OCI-M1 (cell line): ENCODE data around the gene SCGB3A1.

Experiments
- DNase-seq: peaks from one replicate; lab custom pipeline; 2025; lab: John Stamatoyannopoulos, UW

The SCGB3A1 gene, protein sequence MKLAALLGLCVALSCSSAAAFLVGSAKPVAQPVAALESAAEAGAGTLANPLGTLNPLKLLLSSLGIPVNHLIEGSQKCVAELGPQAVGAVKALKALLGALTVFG

GRCh38 chr5:180591311-180591887, at the start of gene SCGB3A1:
TSS of gene SCGB3A1 (minus strand) at chr5:180591499. CDS start at chr5:180591462, 37 bp downstream.
- no peak for DNase-seq

GRCh38 chr5:180640611-180640860, 49.2 kb upstream of the SCGB3A1 start:
- no peak for DNase-seq

DNA sequence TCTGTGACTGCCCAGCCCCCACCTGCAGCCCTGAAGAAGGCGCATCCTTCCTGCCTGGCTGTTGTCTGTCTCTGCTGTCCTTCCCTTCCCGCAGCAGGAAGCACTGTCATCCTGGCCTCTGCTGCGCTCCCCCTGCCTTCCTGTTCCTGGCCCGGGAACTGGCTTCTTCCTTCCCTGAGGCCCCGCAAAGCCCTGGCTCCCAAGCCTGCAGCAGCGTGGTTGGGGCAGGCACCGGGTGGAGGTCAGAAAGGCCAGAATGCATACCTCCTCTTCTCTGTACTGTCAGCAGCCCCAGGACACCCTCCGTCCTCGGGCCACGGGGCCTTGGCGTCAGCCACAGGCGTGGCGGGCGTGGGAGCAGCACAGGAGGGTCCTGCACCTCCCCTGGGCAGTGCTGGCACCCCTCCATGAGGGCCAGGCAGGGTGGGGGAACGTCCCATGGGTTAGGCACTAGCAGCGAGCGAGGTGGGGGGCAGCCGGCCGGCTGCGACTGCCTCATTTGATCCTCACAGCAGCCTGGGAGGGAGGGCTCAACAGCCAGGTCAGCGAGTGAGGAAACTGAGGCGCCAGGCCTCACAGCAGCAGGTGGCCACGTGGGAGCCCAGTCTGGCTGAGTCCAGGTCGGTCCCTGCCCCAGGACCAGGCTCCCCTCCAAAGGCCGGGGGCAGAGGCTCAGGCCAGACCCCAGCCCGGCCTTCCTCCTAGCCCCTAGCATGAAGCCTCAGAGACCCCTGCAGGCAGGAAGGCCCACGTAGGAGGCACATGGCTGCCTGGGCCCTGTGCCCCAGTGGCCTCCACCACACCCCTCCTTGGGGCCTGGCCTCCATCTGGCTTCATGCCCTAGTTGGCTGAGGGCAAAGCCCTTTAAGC, 48.7 kb upstream of the SCGB3A1 start:
- no peak for DNase-seq

GRCh38 chr5:180639287-180639686, 48.0 kb upstream of the SCGB3A1 start:
- DNase-seq, result no peak

DNA sequence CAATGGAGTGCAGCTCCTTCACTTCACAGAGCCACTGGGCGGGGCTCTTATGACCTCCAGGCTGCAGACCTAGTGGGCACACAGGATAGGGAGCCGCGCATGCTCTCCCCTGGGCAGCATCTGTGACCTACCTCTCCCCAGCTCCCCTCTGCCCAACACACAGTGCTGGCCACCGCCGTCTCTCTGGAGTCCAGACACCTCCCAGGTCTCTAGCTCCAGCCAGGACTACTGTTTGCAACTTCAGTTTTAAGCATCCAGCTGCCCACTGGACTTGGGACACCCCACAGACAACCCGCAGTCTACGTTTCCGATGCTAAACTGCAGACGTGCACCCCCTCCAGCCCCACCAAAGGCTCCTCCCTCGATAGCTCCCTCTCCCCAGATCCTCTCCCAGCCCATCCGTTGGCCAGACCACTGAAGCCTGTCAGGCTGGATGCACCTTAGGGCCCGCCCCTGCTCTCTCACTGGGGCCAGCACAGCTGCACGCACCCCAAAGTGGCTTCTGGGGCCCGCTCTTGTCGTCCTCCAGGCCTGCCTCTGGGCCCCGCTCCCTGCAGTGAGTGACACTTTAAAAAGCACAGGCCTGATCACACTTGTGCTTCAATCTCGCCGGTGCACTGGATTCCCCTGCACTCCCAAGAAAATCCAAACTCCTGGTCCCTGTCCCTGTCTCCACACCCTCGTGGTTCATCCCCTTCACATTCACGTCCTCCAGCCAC, 46.8 kb upstream of the SCGB3A1 start:
- no peak for DNase-seq

- no peak for DNase-seq
Observed at GRCh38 chr5:180636403-180637075, 45.2 kb upstream of the SCGB3A1 start.

GRCh38 chr5:180636016-180636402, 44.7 kb upstream of the SCGB3A1 start:
- DNase-seq, result no peak

GRCh38 chr5:180633283-180634177, 42.2 kb upstream of the SCGB3A1 start:
- DNase-seq, result no peak

- DNase-seq, result no peak
Observed at GRCh38 chr5:180632768-180633167, 41.5 kb upstream of the SCGB3A1 start.

- no peak for DNase-seq
Observed at GRCh38 chr5:180631549-180632383, 40.5 kb upstream of the SCGB3A1 start.

DNA sequence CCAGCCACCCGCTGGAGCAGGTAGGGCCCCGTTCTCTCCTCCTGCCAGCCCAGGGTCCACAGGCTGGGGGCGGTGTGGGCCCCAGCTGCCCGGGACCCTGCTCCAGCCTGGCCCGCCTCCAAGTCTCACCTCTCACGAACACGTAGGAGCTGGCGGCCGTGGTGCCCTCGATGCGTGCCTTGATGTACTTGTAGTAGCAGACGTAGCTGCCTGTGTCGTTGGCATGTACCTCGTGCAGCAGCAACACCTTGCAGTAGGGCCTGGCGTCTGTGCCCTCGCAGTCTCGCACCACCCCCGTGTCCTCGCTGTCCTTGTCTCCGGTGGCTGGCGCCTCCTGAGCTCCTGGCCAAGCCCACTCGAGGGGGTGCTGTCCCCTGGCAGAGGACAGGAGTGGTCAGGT, 39.1 kb upstream of the SCGB3A1 start:
- DNase-seq, result no peak

GRCh38 chr5:180629831-180630382, 38.6 kb upstream of the SCGB3A1 start:
- no peak for DNase-seq

DNA sequence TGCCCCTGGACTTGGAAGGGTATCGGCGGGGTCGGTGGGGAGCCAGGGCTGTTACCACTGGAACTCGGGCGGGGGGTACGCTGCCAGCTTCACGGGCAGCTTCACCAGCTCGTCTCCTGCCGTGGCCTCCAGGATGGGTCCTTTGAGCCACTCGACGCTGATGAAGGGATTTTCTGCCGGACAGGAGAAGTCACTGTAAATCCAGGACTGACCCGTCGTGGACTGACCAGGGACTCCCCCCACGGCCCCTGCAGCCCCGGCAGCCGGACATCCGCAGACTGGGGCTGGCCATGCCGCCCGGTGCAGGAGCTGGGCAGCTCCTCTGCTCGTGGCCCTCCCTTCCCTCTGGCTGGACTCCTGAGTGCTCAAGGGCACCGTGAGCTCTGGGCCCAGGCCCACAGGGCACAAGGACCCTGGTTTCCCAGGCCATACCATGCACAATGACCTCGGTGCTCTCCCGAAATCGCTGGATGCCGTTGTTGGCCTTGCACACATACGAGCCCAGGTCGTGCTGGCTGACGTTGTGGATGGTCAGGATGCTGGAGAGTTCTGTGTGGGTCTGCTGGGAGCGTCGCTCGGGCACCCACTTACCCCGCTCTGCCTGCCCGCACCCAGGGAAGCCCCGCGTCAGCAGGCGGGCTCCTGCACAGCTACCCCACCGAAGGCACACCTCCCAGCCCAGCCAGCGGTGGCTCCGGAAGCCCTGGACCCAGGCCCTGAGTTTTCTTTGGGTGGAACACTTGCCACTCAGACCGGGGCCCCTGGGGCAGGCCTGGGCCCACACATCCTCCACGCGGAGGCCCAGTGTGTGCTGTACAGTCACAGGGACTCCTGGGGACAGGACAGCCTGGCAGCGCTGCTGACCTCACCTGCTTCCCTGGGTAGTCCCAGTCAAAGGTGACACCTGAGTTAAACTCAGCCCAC, 37.8 kb upstream of the SCGB3A1 start:
- DNase-seq, result no peak

GRCh38 chr5:180628211-180628610, 36.9 kb upstream of the SCGB3A1 start:
- no peak for DNase-seq

DNA sequence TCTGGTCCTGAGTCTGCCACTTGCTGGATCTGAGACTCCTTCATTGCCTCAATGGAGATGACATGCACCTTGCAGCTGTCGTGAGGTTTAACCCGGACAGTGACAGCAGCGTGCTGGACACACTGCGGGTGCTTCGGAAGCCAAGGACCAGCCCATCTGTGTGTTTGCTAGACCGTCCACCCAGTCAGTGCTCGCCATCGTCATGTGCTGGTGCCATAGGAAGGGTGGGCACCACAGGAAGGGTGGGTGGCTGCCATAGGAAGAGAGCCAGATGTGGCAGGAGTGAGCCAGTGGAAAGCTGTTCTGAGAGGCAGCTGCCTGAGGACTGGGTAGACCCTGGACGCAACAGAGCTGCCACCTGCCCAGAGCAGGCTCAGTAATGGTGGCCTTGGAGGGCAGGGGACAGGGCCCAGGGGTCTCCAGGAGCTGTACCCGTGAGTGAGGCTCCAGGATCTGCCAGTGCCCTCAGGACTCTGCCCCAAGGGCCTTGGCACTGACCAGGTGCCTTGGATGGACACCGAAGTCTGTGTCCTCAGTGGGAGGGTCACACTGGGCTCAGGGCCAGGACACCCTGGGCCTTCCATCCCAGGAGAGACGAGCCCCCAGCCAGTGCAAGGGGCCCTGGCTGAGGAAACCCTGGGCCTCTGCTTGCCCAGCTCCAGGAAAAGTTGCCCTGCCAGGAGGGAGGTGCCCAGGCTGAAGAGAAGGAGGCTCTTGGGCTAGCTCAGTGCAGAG, 36.3 kb upstream of the SCGB3A1 start:
- no peak for DNase-seq

GRCh38 chr5:180626661-180627385, 35.5 kb upstream of the SCGB3A1 start:
- no peak for DNase-seq

- no peak for DNase-seq
Observed at GRCh38 chr5:180625791-180626660, 34.7 kb upstream of the SCGB3A1 start.
